Endothelial cell of umbilical vein (primary cell): ENCODE data around the gene QSER1. TPM values are rescaled to one million over a fixed set of nuclear protein-coding genes. Genes with fewer than 3 reads are reported as not detected.

Source experiments
- BruUV-seq: library from RNA; stranded (reverse); fragments of 400-500 nt; replicated peaks from 2 replicates; lab custom pipeline; 2021; lab: Mats Ljungman, UMichigan
- CTCF ChIA-PET: fragments of 300-600, 350-600 bp; sonication (Branson Sonifier 250); formaldehyde crosslinking; loops from one replicate; lab custom pipeline; 2021; ENCODE audit warnings: antibody characterized with exemption, inconsistent platforms; lab: Charles Lee
- POLR2A ChIA-PET: fragments of 300-600, 350-600 bp; sonication (Branson Sonifier 250); formaldehyde crosslinking; loops from one replicate; lab custom pipeline; 2021; ENCODE audit warnings: antibody characterized with exemption, inconsistent platforms; lab: Charles Lee
- DNase-seq: peaks from one replicate; pipeline ENCODE4 v3.0.0-alpha.2; 2011; ENCODE audit warnings: low read depth, low spot score
- FAIRE-seq: peaks from 2 replicates; lab custom pipeline; 2011; peaks lifted over from hg19 to GRCh38; lab: Jason Lieb, UNC
- H2AFZ ChIP-seq: 2 replicates; pipeline ENCODE4 v1.6.0; 2012; ENCODE audit warnings: low read depth, low read length, control low read depth, inconsistent platforms
- H3K27ac ChIP-seq: 2 replicates; pipeline ENCODE4 v1.5.1; 2011; ENCODE audit warnings: low read depth, mild to moderate bottlenecking, control low read depth, low read length, moderate library complexity; ENCODE audit not compliant: insufficient read depth
- H3K27me3 ChIP-seq, 2 experiments: 2 replicates each; pipeline versions ENCODE4 v1.6.0 to v1.6.1; 2011; ENCODE audit warnings: low read length in 2 of 2, mixed read lengths in 1 of 2; ENCODE audit not compliant: control insufficient read depth in 2 of 2, insufficient read depth in 2 of 2
- H3K36me3 ChIP-seq, 2 experiments: 2 replicates in 1 of 2; 3 replicates in 1 of 2; pipeline ENCODE4 v1.5.1; 2011; ENCODE audit warnings: low read length in 2 of 2, mild to moderate bottlenecking in 1 of 2, moderate library complexity in 1 of 2; ENCODE audit not compliant: control insufficient read depth in 2 of 2, insufficient read depth in 2 of 2; ENCODE audit errors: extremely low read depth in 1 of 2
- H3K4me1 ChIP-seq: 3 replicates; pipeline ENCODE4 v1.5.1; 2011; ENCODE audit warnings: mild to moderate bottlenecking, low read length; ENCODE audit not compliant: control insufficient read depth, insufficient read depth; ENCODE audit errors: extremely low read depth
- H3K4me2 ChIP-seq: 2 replicates; pipeline ENCODE4 v1.6.1; 2011; ENCODE audit warnings: low read length, control low read depth, mixed read lengths; ENCODE audit not compliant: insufficient read depth
- H3K4me3 ChIP-seq, 3 experiments: fragments of 200-600 bp in 1 of 3; sonication (generic), shearing (Covaris generic) in 1 of 3; replicated peaks in 1 of 3; 2 replicates each; pipeline ENCODE4 v1.5.1; 2011 to 2016; ENCODE audit warnings: control low read depth in 3 of 3, low read length in 3 of 3, mild to moderate bottlenecking in 2 of 3, inconsistent platforms in 1 of 3, low read depth in 1 of 3, moderate library complexity in 1 of 3; ENCODE audit not compliant: insufficient read depth in 1 of 3
- H3K79me2 ChIP-seq: 2 replicates; pipeline ENCODE4 v1.6.0; 2012; ENCODE audit warnings: low read length, inconsistent platforms; ENCODE audit not compliant: control insufficient read depth, insufficient read depth
- H3K9ac ChIP-seq: replicated peaks from 2 replicates; pipeline ENCODE3; 2011; ENCODE audit warnings: low read length, control low read depth; ENCODE audit not compliant: insufficient read depth; ENCODE audit errors: extremely low read depth
- H3K9me1 ChIP-seq: replicated peaks from 3 replicates; pipeline ENCODE4 v1.6.0; 2011; ENCODE audit warnings: mild to moderate bottlenecking, low read length; ENCODE audit not compliant: control insufficient read depth, insufficient read depth; ENCODE audit errors: extremely low read depth
- H3K9me3 ChIP-seq: replicated peaks from 2 replicates; pipeline ENCODE4 v1.5.1; 2012; ENCODE audit warnings: low read length, inconsistent platforms; ENCODE audit not compliant: control insufficient read depth, insufficient read depth
- H4K20me1 ChIP-seq: replicated peaks from 2 replicates; pipeline ENCODE3; 2011; ENCODE audit warnings: mild to moderate bottlenecking, low read length; ENCODE audit not compliant: control insufficient read depth, insufficient read depth; ENCODE audit errors: extremely low read depth
- CTCF ChIP-seq, 2 donors: IDR thresholded peaks; 1 replicate in 1 of 2; 2 replicates in 1 of 2; pipeline ENCODE4 v1.5.1; 2011; ENCODE audit warnings: low read length in 2 of 2, mild to moderate bottlenecking in 2 of 2, moderate library complexity in 2 of 2, control low read depth in 1 of 2, inconsistent platforms in 1 of 2, low read depth in 1 of 2; ENCODE audit not compliant: insufficient read depth in 1 of 2; ENCODE audit errors: extremely low read depth in 1 of 2
- EZH2 ChIP-seq: IDR thresholded peaks from 2 replicates; pipeline ENCODE4 v1.6.1; 2012; ENCODE audit warnings: borderline replicate concordance, low read depth, mild to moderate bottlenecking, moderate library complexity, low read length, inconsistent platforms; ENCODE audit not compliant: severe bottlenecking
- FOS ChIP-seq: IDR thresholded peaks from 2 replicates; pipeline ENCODE4 v1.6.1; 2011; ENCODE audit warnings: mild to moderate bottlenecking, low read length, moderate library complexity, borderline replicate concordance; ENCODE audit not compliant: insufficient read depth
- GATA2 ChIP-seq: IDR thresholded peaks from 2 replicates; pipeline ENCODE4 v1.7.0; 2011; ENCODE audit warnings: low read depth, mild to moderate bottlenecking, moderate library complexity, mixed read lengths, low read length; ENCODE audit not compliant: insufficient read length, insufficient read depth
- JUN ChIP-seq: IDR thresholded peaks from 2 replicates; pipeline ENCODE4 v1.6.1; 2011; ENCODE audit warnings: borderline replicate concordance, low read depth; ENCODE audit not compliant: insufficient read length, insufficient read depth
- MAX ChIP-seq: IDR thresholded peaks from 2 replicates; pipeline ENCODE4 v1.6.1; 2011; ENCODE audit not compliant: insufficient read depth, insufficient read length
- MYC ChIP-seq: IDR thresholded peaks from one replicate; pipeline ENCODE4 v1.6.1; 2011; ENCODE audit warnings: mild to moderate bottlenecking, low read depth, low read length
- POLR2A ChIP-seq: IDR thresholded peaks from 2 replicates; pipeline ENCODE4 v1.6.1; 2012; ENCODE audit warnings: low read depth, mild to moderate bottlenecking, control low read depth, low read length
- POLR2AphosphoS5 ChIP-seq: IDR thresholded peaks from 2 replicates; pipeline ENCODE4 v1.6.1; 2012; ENCODE audit warnings: low read depth, mild to moderate bottlenecking, control low read depth, low read length, moderate library complexity; ENCODE audit not compliant: insufficient read depth
- dilution Hi-C: fragments of 300-500 bp; cut with MboI; formaldehyde crosslinking; loops from one replicate; pipeline ENCODE4 v1.15.0; 2019; ENCODE audit warnings: low sequenced_read_pairs; ENCODE audit not compliant: extremely low pct_ligation_motif_present
- intact Hi-C: fragments of 100-400 bp; cut with micrococcal nuclease; formaldehyde crosslinking; loops from one replicate; pipeline ENCODE4 v1.10.0; 2022
- polyA plus RNA-seq, 4 experiments: library from polyadenylated mRNA; depleted of rRNA in 3 of 4; stranded (reverse) in 3 of 4; unstranded in 1 of 4; fragments of >200 nt; gene quantifications; 2 replicates each; pipeline versions ENCODE4 v1.2.1 to v1.2.3, GENCODE V29; 2011 to 2012; ENCODE audit warnings: missing spikeins in 1 of 4
- total RNA-seq: library from RNA; stranded (reverse); gene quantifications from 2 replicates; pipeline ENCODE4 v1.2.3, GENCODE V29; 2021

QSER1 gene
- total and polyA plus RNA-seq, 2 donors (not counting 3 experiments of a cell fraction or from before 2014, with no cell fraction given) = 5.5 to 36.6 TPM

- peaks cover 7% of the 10 kb centered on the region for H4K20me1 ChIP-seq
- no peak overlapping the region for H2AFZ ChIP-seq
- no TSS peak for BruUV-seq
- ChIA-PET CTCF (interaction anchor here (1.0 to 1.2 kb wide), 2 partner anchors 21 to 139 kb away, joined by 3 read pairs; no protein-coding TSS in a partner anchor), POLR2A (no interaction called here)
- no peak for DNase-seq
- no peak overlapping the region for H3K9ac ChIP-seq
- H3K27ac ChIP-seq = no peak overlapping the region
- TF ChIP-seq FOS = no peak
- TF ChIP-seq MAX = no peak
- no peak for TF ChIP-seq EZH2
- no peak for TF ChIP-seq CTCF (IDR thresholded peaks at IDR 0.05; ENCODE audit: extremely low read depth in 1 of 2, insufficient read depth in 1 of 2, low read depth in 1 of 2, low read length in 2 of 2)
- TF ChIP-seq POLR2AphosphoS5 = no peak
- no peak for TF ChIP-seq MYC
- TF ChIP-seq JUN = no peak
- TF ChIP-seq POLR2A = no peak
- no peak for TF ChIP-seq GATA2
- H3K27me3 ChIP-seq = no peaks in the 10 kb centered on the region
- H3K36me3 ChIP-seq = no peaks in the 10 kb centered on the region
- no peaks in the 10 kb centered on the region for H3K9me1 ChIP-seq
- FAIRE-seq = no peak
- intact Hi-C loops (no loop called here), dilution Hi-C loops (no loop called here)
- no peak overlapping the region for H3K4me2 ChIP-seq
- H3K4me1 ChIP-seq = peaks cover 12% of the 10 kb centered on the region
- H3K9me3 ChIP-seq = no peaks in the 10 kb centered on the region
- peaks cover 6% of the 10 kb centered on the region for H3K79me2 ChIP-seq
- no peak overlapping the region for H3K4me3 ChIP-seq
These were observed 55.4 kb downstream of the QSER1 start for GRCh38 chr11:32947978-32948377.
